Adipocyte (in vitro differentiated cells): ENCODE measurements around the gene NBAS.

Experiments used
- DNase-seq: peaks from one replicate; pipeline ENCODE4 v3.0.0-alpha.2; 2015; ENCODE audit warnings: low read depth
- H3K27me3 ChIP-seq: replicated peaks from 2 replicates; pipeline ENCODE4 v1.7.0; 2013; ENCODE audit warnings: mild to moderate bottlenecking, low read length, moderate library complexity; ENCODE audit not compliant: control insufficient read depth, insufficient read depth
- H3K36me3 ChIP-seq: 2 replicates; pipeline ENCODE4 v1.7.0; 2013; ENCODE audit warnings: low read length, mild to moderate bottlenecking, moderate library complexity; ENCODE audit not compliant: control insufficient read depth, insufficient read depth, severe bottlenecking
- H3K4me1 ChIP-seq: 2 replicates; pipeline ENCODE4 v1.7.0; 2013; ENCODE audit warnings: mild to moderate bottlenecking, low read length, moderate library complexity; ENCODE audit not compliant: control insufficient read depth, insufficient read depth
- H3K4me3 ChIP-seq: 2 replicates; pipeline ENCODE4 v1.7.0; 2013; ENCODE audit warnings: mild to moderate bottlenecking, low read length, moderate library complexity
- H3K9ac ChIP-seq: 2 replicates; pipeline ENCODE4 v1.7.0; 2013; ENCODE audit warnings: mild to moderate bottlenecking, low read length, moderate library complexity
- H3K9me3 ChIP-seq: 2 replicates; pipeline ENCODE4 v1.7.0; 2013; ENCODE audit warnings: mild to moderate bottlenecking, low read length, moderate library complexity; ENCODE audit not compliant: control insufficient read depth

The NBAS gene

DNA sequence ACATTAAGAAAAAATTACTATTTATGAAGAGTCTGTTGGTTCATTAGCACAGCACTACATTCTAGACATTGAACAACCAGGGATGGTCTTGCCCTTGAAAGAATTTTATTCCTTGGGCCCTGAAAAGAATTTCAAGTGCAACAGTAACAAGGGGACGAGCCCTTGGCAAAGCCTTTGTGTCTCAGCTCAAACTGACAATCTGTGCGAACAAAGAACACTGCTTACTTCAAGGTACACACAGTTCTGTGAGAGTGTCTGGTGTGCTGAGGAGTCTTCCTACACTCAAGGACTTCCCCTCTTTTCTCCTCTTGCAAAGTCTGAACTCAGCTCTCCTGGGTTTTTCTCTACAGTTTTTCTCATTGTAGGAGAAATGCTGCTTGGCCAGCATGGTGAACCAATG lies 373.4 kb downstream of the NBAS start:
- Histone ChIP-seq H3K9ac (no peak overlapping the region), H3K4me1 (no peaks in the 10 kb centered on the region), H3K27me3 (no peaks in the 10 kb centered on the region), H3K36me3 (peaks cover 32% of the 10 kb centered on the region), H3K4me3 (no peak overlapping the region), H3K9me3 (no peaks in the 10 kb centered on the region)
- no peak for DNase-seq

DNA sequence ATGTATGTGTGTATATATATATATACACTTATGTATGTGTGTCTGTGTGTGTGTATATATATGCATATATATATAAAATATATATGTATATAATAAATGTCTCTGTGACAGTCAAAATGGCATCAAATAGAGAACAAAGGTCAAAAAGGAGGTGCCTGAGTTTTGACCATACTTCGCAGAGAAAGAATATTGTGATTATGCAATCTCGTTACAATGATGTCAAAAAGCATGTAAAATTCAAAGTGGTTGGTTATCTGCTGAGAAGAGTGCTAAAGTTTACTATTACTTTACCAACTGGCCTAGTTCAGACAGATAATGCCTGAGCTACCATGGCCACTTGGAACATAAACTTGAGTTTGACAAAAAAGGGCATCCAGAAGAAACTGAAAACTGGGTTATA lies 375.0 kb downstream of the NBAS start:
- Histone ChIP-seq H3K27me3 (no peaks in the 10 kb centered on the region), H3K9ac (no peak overlapping the region)
- no peak for DNase-seq

DNA sequence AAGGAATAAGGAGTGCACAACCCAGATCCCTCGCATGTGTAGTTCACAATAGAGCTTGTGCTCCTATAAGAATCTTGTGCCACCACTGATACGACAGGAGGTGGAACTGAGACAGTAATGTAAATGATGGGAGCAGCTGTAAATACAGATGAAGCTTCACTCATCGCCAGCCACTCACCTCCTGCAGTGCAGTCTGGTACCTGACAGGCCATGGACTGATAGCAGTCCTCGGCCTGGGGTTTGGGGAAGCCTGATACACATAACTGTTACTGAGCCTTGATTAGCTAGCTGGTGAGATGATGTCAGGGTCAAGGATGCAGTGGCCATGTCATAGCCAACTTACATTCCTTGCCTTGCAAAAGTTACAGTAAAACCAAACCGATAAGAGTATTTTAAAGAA lies 376.6 kb downstream of the NBAS start:
- Histone ChIP-seq H3K9me3 (no peaks in the 10 kb centered on the region), H3K27me3 (no peaks in the 10 kb centered on the region), H3K36me3 (peaks cover 30% of the 10 kb centered on the region), H3K4me3 (no peak overlapping the region), H3K4me1 (no peaks in the 10 kb centered on the region), H3K9ac (no peak overlapping the region)
- no peak for DNase-seq

More for the DNA sequence above, 375.0 kb downstream of the NBAS start:
- Histone ChIP-seq H3K9me3 (no peaks in the 10 kb centered on the region), H3K36me3 (peaks cover 36% of the 10 kb centered on the region), H3K4me3 (no peak overlapping the region), H3K4me1 (no peaks in the 10 kb centered on the region)

DNA sequence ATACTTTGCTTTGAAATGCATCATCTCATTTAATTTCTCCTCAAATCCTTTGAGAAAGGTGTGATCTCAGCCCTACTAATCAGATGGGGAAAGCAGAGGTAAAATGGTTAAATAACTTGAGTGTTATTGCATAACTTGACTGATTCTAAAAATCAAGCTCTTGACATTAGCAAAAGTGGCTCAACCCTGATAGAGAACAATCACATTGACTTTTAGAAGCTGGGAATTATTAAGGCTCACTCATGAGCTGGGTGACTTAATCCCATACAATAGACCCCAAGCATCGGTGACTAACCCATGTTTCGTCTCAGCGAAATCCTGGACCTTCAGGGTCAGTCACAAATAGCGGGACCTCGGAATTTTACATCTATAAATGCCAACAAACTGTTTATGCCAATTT lies 378.9 kb downstream of the NBAS start:
- Histone ChIP-seq H3K27me3 (no peaks in the 10 kb centered on the region), H3K4me3 (no peak overlapping the region), H3K4me1 (no peaks in the 10 kb centered on the region), H3K36me3 (peaks cover 22% of the 10 kb centered on the region), H3K9ac (no peak overlapping the region), H3K9me3 (no peaks in the 10 kb centered on the region)
- DNase-seq, result no peak

DNA sequence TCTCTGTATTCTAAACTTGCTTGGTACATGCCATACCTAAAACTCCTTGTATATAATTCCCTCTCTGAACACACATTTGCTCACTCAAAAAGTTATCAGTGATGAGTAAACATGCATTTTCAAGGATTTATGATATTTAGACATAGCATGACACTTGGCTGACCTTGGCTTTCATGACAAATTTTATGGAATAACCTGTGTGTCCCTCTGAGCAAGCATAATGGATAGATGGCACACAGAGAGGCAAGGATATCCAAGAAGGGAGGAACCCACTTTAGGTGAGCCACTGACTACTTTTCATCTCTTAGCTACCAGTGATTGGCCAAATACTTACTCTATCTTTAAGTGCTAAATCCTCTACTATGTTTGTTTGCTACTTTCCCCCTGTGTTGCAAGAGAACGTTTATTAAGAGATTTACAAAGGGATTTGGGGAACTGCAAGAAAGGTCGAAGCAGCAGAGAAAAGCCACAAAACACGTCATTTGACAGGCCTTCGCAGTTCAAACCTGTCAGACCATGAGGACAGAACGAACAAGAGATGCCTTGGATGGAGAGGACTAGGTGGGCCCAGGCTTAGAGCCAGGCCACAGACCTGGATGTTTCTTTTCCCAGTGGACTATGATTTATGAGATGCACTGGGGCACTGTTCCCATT lies 379.9 kb downstream of the NBAS start:
- DNase-seq, result no peak
- Histone ChIP-seq H3K27me3 (no peaks in the 10 kb centered on the region), H3K4me1 (no peaks in the 10 kb centered on the region), H3K9me3 (no peaks in the 10 kb centered on the region), H3K36me3 (peaks cover 14% of the 10 kb centered on the region), H3K9ac (no peak overlapping the region), H3K4me3 (no peak overlapping the region)

DNA sequence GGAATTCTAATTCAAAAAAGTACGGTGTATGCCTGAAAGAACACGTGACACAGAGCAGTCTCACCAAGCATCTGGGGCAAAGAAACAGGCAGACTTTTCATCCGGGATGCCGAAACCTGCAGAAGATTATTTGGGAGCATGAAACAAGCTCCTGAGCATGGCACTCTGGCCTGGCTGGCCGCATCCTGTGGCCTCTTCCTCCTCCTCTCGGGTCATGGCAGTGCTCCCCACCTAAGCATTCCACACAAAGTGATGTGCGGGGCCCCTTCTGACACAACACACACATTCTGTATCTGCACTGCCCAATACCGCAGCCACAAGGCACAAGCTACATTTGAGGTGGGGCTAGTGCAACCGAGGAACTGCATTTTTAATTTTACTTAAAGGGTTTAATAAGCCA lies 380.8 kb downstream of the NBAS start:
- no peaks in the 10 kb centered on the region for H3K4me1 ChIP-seq
- H3K9me3 ChIP-seq, result no peaks in the 10 kb centered on the region
- no peak overlapping the region for H3K9ac ChIP-seq
- H3K36me3 ChIP-seq, result peaks cover 14% of the 10 kb centered on the region
- H3K4me3 ChIP-seq, result no peak overlapping the region
- DNase-seq, result no peak
- H3K27me3 ChIP-seq, result no peaks in the 10 kb centered on the region

DNA sequence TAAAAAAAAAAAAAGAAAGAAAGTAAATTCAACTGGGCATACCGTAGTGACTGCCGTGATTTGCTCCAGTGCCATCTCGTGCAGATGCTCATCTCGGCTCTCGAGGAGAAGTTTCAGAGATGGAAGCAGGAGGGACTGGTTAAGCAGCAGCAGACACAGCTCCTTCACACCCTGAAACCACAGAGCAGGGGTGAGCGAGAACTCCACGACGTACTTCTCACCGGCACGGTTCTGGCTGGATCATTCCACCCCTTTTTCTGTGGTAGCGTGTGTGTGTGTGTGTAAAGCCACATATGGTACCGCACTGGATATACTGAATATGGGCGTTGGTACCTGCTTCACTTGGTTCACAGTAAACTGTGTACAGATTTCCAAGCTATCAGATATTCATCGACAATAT lies 382.2 kb downstream of the NBAS start:
- Histone ChIP-seq H3K9ac (no peak overlapping the region), H3K4me3 (no peak overlapping the region), H3K36me3 (peaks cover 10% of the 10 kb centered on the region), H3K27me3 (no peaks in the 10 kb centered on the region), H3K4me1 (no peaks in the 10 kb centered on the region), H3K9me3 (no peaks in the 10 kb centered on the region)
- DNase-seq, result no peak

DNA sequence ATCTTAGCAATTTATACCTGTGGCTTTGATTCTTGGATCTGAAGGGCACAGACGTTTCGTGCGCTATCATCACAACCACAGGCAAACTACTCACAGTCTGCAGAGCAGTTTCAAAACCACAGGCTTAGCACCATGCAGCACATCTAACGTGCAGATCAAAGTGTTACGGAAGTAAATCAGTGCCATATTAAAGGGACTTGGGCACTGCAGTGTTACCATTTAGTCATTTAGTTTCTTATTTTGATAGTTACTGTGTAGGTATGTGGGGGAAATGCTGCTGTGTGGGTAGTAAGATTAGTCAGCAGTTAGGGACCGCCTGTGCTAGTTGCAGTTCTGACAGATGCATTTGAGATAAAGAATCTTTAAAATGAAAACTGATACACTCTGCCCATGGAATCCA lies 384.0 kb downstream of the NBAS start:
- Histone ChIP-seq H3K4me3 (no peak overlapping the region), H3K27me3 (no peaks in the 10 kb centered on the region), H3K4me1 (no peaks in the 10 kb centered on the region), H3K9me3 (no peaks in the 10 kb centered on the region), H3K9ac (no peak overlapping the region), H3K36me3 (peaks cover 10% of the 10 kb centered on the region)
- peak; percentile 48 for DNase-seq

DNA sequence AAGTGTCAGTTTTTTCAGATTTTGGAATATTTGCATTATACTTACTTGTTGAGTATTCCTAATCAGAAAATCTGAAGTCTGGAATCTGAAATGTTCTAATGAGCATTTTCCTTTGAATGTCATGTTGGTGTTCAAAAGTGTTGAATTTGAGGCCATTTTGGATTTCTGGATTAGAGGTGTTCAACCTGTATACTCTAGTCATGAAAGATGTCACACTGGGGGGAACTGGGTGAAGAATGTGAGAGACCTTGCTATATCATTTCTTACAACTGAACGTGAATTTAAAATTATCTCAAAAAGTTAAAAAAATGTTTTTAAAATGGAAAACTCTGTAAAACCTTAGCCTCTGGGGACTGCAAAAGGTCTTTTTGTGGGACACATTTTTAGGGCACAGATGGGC lies 384.5 kb downstream of the NBAS start:
- no peaks in the 10 kb centered on the region for H3K27me3 ChIP-seq
- no peak overlapping the region for H3K4me3 ChIP-seq

DNA sequence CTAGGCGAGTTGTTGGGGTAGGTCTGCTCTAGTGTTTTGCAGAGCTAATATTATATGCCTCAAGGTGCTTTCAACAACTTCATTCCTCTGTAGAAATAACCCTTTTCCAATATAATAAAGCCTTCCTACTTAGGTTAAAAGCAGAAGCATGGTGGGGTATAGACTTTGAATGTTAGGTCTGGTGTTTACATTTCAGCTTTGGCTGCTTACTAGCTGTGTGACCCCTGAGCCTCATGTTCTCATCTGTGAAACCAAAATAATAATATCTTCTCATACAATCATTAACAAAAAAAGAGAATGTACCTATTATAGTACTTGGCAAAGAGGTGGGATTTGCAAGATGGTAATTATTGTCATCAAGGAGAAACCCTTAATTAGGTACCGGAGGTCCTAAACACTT lies 386.6 kb downstream of the NBAS start:
- H3K9me3 ChIP-seq, result no peaks in the 10 kb centered on the region
- H3K4me3 ChIP-seq, result no peak overlapping the region
- no peaks in the 10 kb centered on the region for H3K27me3 ChIP-seq

More for the DNA sequence above, 384.5 kb downstream of the NBAS start:
- H3K9ac ChIP-seq, result no peak overlapping the region
- H3K36me3 ChIP-seq, result peaks cover 7% of the 10 kb centered on the region
- no peaks in the 10 kb centered on the region for H3K4me1 ChIP-seq
- no peaks in the 10 kb centered on the region for H3K9me3 ChIP-seq
- no peak for DNase-seq

DNA sequence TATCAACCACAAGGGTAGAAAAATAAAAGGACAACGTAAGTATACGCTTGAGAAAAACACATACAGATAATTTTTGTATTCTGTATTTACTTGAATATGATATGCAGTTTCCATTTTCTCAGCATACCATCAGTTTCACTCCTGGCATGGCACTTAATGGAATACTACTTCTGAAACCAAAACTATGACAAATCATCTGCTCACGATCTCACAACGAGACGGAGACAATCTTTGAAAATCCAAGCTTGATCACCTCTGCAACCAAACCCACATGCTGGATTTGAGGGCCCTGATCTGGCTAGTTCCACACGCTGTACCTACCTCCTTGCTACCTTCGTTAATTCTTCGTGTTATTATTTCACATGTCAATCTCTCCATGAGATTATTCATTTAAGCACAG lies 387.6 kb downstream of the NBAS start:
- peaks cover 21% of the 10 kb centered on the region for H3K4me1 ChIP-seq
- DNase-seq, result no peak
- no peak overlapping the region for H3K9ac ChIP-seq
- peaks cover 3% of the 10 kb centered on the region for H3K36me3 ChIP-seq
- H3K4me3 ChIP-seq, result no peak overlapping the region
- no peaks in the 10 kb centered on the region for H3K9me3 ChIP-seq
- H3K27me3 ChIP-seq, result no peaks in the 10 kb centered on the region

More for the DNA sequence above, 386.6 kb downstream of the NBAS start:
- no peak for DNase-seq
- Histone ChIP-seq H3K36me3 (peaks cover 7% of the 10 kb centered on the region), H3K4me1 (peaks cover 15% of the 10 kb centered on the region), H3K9ac (no peak overlapping the region)

DNA sequence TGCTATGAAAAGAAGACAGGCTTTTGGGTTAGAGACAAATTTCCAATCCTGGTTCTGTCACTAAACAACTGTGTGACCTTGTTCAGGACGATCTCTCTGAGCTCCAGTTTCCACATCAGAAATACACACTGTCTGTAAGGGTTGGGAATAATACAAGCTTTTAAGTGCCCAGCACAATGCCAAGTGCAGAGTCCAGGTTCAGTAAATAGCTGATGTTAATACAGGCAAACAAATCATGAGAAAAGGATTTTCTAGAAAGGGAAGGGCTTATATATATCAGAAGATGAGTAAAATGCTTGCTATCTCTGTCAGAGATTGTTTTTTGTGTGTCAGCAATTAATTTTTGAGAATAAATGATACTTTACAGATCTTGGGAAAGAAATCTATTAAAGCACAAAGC lies 388.3 kb downstream of the NBAS start:
- no peak for DNase-seq
- Histone ChIP-seq H3K9me3 (no peaks in the 10 kb centered on the region), H3K36me3 (peaks cover 3% of the 10 kb centered on the region), H3K9ac (no peak overlapping the region), H3K4me1 (peaks cover 21% of the 10 kb centered on the region), H3K27me3 (no peaks in the 10 kb centered on the region), H3K4me3 (no peak overlapping the region)
